HepG2 (cell line): ENCODE data around the gene CADM1. TPM values are rescaled to one million over a fixed set of nuclear protein-coding genes. Genes with fewer than 3 reads are reported as not detected.

Experiments used
- ARHGAP35 ChIP-seq: sonication (generic); formaldehyde crosslinking; IDR thresholded peaks from 2 replicates; pipeline ENCODE4 v1.9.0; 2022; ENCODE audit warnings: mild to moderate bottlenecking, inconsistent platforms, moderate library complexity, missing genetic modification reagents, borderline replicate concordance
- EHMT2 ChIP-seq: fragments of 200-600 bp; sonication (generic); IDR thresholded peaks from 2 replicates; pipeline ENCODE4 v1.7.0; 2017; ENCODE audit warnings: antibody characterized with exemption, low read depth, low read length, borderline replicate concordance
- ETV5 ChIP-seq: IDR thresholded peaks from 2 replicates; pipeline ENCODE4 v1.6.1; 2018; ENCODE audit warnings: missing biosample characterization, missing genetic modification reagents, inconsistent platforms, borderline replicate concordance
- FOXK1 ChIP-seq: sonication (generic); formaldehyde crosslinking; IDR thresholded peaks from 2 replicates; pipeline ENCODE4 v1.4.0; 2020; ENCODE audit warnings: low read depth, missing genetic modification reagents, borderline replicate concordance
- HMG20B ChIP-seq: conservative IDR thresholded peaks from 2 replicates; pipeline ENCODE4 v1.6.1; 2016; ENCODE audit warnings: missing genetic modification reagents, missing compliant biosample characterization
- MLXIP ChIP-seq: sonication (generic); formaldehyde crosslinking; IDR thresholded peaks from 2 replicates; pipeline ENCODE4 v1.9.0; 2021; ENCODE audit warnings: missing genetic modification reagents, borderline replicate concordance
- MTF2 ChIP-seq: sonication (generic); formaldehyde crosslinking; IDR thresholded peaks from 2 replicates; pipeline ENCODE4 v1.5.0; 2020; ENCODE audit warnings: missing genetic modification reagents, borderline replicate concordance
- NR2C2 ChIP-seq: sonication (generic); formaldehyde crosslinking; IDR thresholded peaks from 2 replicates; pipeline ENCODE4 v1.4.0; 2020; ENCODE audit warnings: missing genetic modification reagents, mild to moderate bottlenecking, moderate library complexity, borderline replicate concordance
- POLR2AphosphoS2 ChIP-seq: IDR thresholded peaks from 2 replicates; pipeline ENCODE4 v1.6.1; 2011; ENCODE audit warnings: low read depth, low read length, improper control_type of control experiment
- SMARCC2 ChIP-seq: fragments of 450-650 bp; IDR thresholded peaks from 2 replicates; pipeline ENCODE4 v1.6.1; 2017; ENCODE audit warnings: antibody characterized with exemption, mild to moderate bottlenecking
- SNAI1 ChIP-seq: sonication (generic); formaldehyde crosslinking; IDR thresholded peaks from 2 replicates; pipeline ENCODE4 v1.5.0; 2020; ENCODE audit warnings: mild to moderate bottlenecking, missing genetic modification reagents, borderline replicate concordance
- SNAPC4 ChIP-seq: sonication (generic); formaldehyde crosslinking; IDR thresholded peaks from 2 replicates; pipeline ENCODE4 v1.4.0; 2020; ENCODE audit warnings: mild to moderate bottlenecking, missing genetic modification reagents
- SP140L ChIP-seq: sonication (generic); formaldehyde crosslinking; IDR thresholded peaks from 2 replicates; pipeline ENCODE4 v1.4.0; 2020; ENCODE audit warnings: missing genetic modification reagents, borderline replicate concordance
- SPEN ChIP-seq: sonication (generic); formaldehyde crosslinking; IDR thresholded peaks from 2 replicates; pipeline ENCODE4 v1.5.1; 2020; ENCODE audit warnings: low read depth, mild to moderate bottlenecking, missing genetic modification reagents
- TAF1 ChIP-seq: sonication (generic); formaldehyde crosslinking; IDR thresholded peaks from 2 replicates; pipeline ENCODE4 v1.4.0; 2020; ENCODE audit warnings: missing genetic modification reagents
- TBX2 ChIP-seq: sonication (generic); formaldehyde crosslinking; IDR thresholded peaks from 2 replicates; pipeline ENCODE4 v1.5.0; 2020; ENCODE audit warnings: missing genetic modification reagents, mild to moderate bottlenecking, borderline replicate concordance
- WIZ ChIP-seq: sonication (generic); formaldehyde crosslinking; IDR thresholded peaks from 2 replicates; pipeline ENCODE4 v1.5.1; 2020; ENCODE audit warnings: mild to moderate bottlenecking, missing genetic modification reagents
- ZNF317 ChIP-seq: sonication (generic); formaldehyde crosslinking; IDR thresholded peaks from 2 replicates; pipeline ENCODE4 v1.5.0; 2020; ENCODE audit warnings: mild to moderate bottlenecking, missing genetic modification reagents
- ZNF816 ChIP-seq: sonication (generic); formaldehyde crosslinking; IDR thresholded peaks from 2 replicates; pipeline ENCODE4 v1.8.0; 2022; ENCODE audit warnings: missing genetic modification reagents, mild to moderate bottlenecking, borderline replicate concordance
- ZNF83 ChIP-seq: sonication (generic); formaldehyde crosslinking; IDR thresholded peaks from 2 replicates; pipeline ENCODE4 v1.4.0; 2020; ENCODE audit warnings: missing genetic modification reagents, mild to moderate bottlenecking, borderline replicate concordance
- polyA plus RNA-seq, 8 experiments: library from polyadenylated mRNA; depleted of rRNA in 3 of 8; stranded (reverse) in 7 of 8; unstranded in 1 of 8; fragments of >200 nt; fragmentation: Illumina TruSeq in 4 of 8; extraction: Trizol in 4 of 8; gene quantifications; 2 replicates each; pipeline versions ENCODE4 v1.2.1 to v1.2.3, GENCODE V29; 2011 to 2016; ENCODE audit warnings: low read depth in 4 of 8, missing spikeins in 1 of 8, mixed read lengths in 1 of 8; ENCODE audit not compliant: insufficient read depth in 1 of 8
- total RNA-seq, 5 experiments: library from RNA; depleted of rRNA; stranded (reverse); fragments of >200 nt; fragmentation: Illumina TruSeq; extraction: Trizol; gene quantifications; 2 replicates each; pipeline ENCODE4 v1.2.3, GENCODE V29; 2016; ENCODE audit warnings: low read depth in 1 of 5
- TF ChIP-seq, protein P1 (sequence below): sonication (generic); formaldehyde crosslinking; IDR thresholded peaks from 2 replicates; pipeline ENCODE4 v1.8.1; 2023; ENCODE audit warnings: mild to moderate bottlenecking, missing genetic modification reagents, borderline replicate concordance

The CADM1 gene
- total and polyA plus RNA-seq, 2 of the 13 experiments (the other 11 are each of a cell fraction or from before 2014, with no cell fraction given) = 71.3 to 122 TPM

GRCh38 chr11:115409691-115410220, 94.5 kb downstream of the CADM1 start (continued):
- TF ChIP-seq ZNF816 (CRISPR knock-in tag) = peak; percentile 77; the same call in 1 of the 2 replicates
- no peak for TF ChIP-seq SNAI1 (CRISPR knock-in tag)
- no peak for TF ChIP-seq MTF2
- TF ChIP-seq SP140L (CRISPR knock-in tag) = no peak
- TF ChIP-seq TBX2 (CRISPR knock-in tag) = peak; percentile 68
- TF ChIP-seq HMG20B (CRISPR knock-in tag) = no peak
- TF ChIP-seq WIZ (CRISPR knock-in tag) = no peak
- TF ChIP-seq EHMT2 = peak; percentile 51; the same call in 1 of the 2 replicates
- TF ChIP-seq TAF1 (CRISPR knock-in tag) = no peak
- TF ChIP-seq ARHGAP35 = no peak
- no peak for TF ChIP-seq SNAPC4 (CRISPR knock-in tag)
- TF ChIP-seq SMARCC2 = no peak
- 0 out of 2 replicates have a peak, but pooled peaks have one; percentile 34 for TF ChIP-seq ZNF317 (CRISPR knock-in tag)
- peak; percentile 87; the same call in 1 of the 2 replicates for TF ChIP-seq FOXK1 (CRISPR knock-in tag)
- peak; percentile 46; the same call in 1 of the 2 replicates for TF ChIP-seq SPEN
- TF ChIP-seq ZNF83 = no peak
- no peak for TF ChIP-seq POLR2AphosphoS2
- TF ChIP-seq, protein P1, sequence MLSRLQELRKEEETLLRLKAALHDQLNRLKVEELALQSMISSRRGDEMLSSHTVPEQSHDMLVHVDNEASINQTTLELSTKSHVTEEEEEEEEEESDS (CRISPR knock-in tag) = no peak
- TF ChIP-seq ETV5 = peak; percentile 88; the same call in 1 of the 2 replicates
- TF ChIP-seq NR2C2 = peak; percentile 42; the same call in 1 of the 2 replicates
- TF ChIP-seq MLXIP (CRISPR knock-in tag) = no peak
